Right lobe of liver (tissue), 4 donors: Measurements from ENCODE around the gene PTPRD.

Source experiments
- POLR2A ChIP-seq: fragments of 450-650 bp; IDR thresholded peaks from one replicate; pipeline ENCODE4 v1.6.1; 2017; ENCODE audit warnings: antibody characterized with exemption, mild to moderate bottlenecking
- TF ChIP-seq, protein P1 (sequence below), 4 donors: fragments of 200-600 bp in 3 of 4; fragments of 450-650 bp in 1 of 4; IDR thresholded peaks; one replicate each; pipeline versions ENCODE4 v1.5.1 to v1.8.0; 2016 to 2022; ENCODE audit warnings: antibody characterized with exemption in 4 of 4, mild to moderate bottlenecking in 2 of 4
- donor health status: DM: no; HTN: no; CAD: no.
- donor health status: DM: no; HTN: no; CAD: no.
- donor health status: DM: no; HTN: yes; CAD: no.

DNA sequence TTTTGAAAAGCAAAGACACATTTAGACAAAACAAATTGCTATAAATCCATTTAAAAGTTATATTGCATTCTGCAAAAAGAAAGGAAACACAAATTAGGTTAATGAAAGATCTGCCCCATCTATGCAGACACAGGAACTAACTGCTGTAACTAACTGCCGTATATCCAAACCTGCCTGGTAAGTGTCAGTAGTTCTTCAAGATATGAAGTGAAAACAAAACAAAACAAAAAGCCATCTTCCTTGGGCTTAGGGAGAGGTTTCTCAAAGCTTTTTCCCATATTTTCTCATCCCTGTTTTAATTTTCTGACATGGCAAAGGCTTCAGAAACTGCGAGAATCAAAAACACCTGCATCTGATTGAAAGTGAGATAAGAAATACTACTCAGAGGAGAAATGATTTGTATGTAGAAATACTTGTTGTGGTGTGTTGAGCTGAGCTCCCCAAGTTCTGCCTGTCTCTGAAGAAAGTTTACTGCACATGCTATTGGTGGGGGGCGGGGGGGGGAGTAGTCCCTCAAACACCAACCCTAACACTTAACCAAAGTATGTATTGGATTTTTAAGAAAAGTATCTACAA, 750.5 kb downstream of the PTPRD start:
- TF ChIP-seq, protein P1, sequence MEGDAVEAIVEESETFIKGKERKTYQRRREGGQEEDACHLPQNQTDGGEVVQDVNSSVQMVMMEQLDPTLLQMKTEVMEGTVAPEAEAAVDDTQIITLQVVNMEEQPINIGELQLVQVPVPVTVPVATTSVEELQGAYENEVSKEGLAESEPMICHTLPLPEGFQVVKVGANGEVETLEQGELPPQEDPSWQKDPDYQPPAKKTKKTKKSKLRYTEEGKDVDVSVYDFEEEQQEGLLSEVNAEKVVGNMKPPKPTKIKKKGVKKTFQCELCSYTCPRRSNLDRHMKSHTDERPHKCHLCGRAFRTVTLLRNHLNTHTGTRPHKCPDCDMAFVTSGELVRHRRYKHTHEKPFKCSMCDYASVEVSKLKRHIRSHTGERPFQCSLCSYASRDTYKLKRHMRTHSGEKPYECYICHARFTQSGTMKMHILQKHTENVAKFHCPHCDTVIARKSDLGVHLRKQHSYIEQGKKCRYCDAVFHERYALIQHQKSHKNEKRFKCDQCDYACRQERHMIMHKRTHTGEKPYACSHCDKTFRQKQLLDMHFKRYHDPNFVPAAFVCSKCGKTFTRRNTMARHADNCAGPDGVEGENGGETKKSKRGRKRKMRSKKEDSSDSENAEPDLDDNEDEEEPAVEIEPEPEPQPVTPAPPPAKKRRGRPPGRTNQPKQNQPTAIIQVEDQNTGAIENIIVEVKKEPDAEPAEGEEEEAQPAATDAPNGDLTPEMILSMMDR (IDR thresholded peaks at IDR 0.05): no peak
- TF ChIP-seq POLR2A: no peak
